GM18502 (cell line): ENCODE results near the gene ZBTB26.
"Not testable (repeated sequence)": the region's sequence is repeated elsewhere in the genome, so short reads cannot be mapped to it uniquely, and the experiment has no call there.

Source experiments
- ATAC-seq: cut with Tn5 transposase; IDR thresholded peaks from one replicate; pipeline ENCODE4 v1.9.1; 2021; ENCODE audit warnings: mild to moderate bottlenecking; ENCODE audit not compliant: unreplicated experiment, poor library complexity

Gene ZBTB26

DNA sequence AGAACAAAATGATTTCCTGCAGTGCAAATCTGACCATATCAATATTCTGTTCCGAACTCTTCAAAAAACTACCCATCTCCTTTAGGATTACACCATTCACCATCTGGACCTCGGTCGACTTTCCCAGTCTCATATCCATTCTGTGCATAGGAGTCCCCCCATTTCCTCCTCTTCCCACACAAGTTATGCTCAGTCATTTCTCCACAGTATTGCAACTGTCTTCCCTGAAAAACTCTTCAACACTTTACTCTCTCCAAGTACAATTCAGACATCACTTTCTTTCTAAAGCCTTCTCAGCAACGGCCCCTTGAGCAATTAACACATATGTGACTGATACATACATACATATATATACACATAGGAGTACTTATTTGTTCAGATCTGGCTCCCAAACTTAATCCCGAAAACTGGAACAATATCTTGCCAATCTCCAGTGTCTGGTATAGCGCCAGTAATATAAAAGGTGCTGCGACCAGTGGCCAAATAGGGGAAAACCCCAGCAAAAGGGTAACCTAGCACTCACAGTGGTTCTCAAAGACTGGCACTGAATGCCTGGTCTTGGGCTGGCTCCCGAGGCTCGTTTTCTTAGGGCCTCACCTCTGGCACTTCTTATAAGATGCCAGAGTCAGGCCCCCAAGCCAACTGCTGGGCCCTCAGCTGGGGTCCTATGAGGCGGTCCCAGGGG lies 629 bp downstream of the ZBTB26 start:
- no peak for ATAC-seq

DNA sequence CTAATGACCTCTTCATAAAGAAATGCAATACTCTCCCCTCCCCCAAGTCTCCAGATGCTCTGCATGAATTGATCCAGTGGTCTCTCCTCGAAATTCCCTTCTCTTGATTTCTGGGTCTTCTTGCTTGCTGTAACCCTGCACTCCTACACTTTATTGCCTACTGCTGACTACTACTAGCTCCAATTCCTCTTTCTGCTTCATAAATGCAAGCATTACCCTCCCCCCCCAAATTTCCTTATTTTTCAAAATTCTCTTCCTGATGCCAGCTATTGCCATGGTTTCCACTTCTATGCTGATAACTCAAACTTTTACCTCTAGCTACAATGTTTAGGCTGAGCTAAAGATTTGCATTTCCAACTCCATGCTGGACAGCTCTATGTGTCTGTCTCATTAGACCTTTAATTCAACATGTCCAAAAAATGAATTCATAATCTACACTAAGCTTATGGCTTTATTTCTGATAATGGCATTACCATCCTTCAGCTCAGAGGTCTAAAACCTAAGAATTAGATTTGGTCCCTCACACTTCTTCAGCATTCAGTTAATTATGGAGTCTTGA lies 1.4 kb downstream of the ZBTB26 start:
- no peak for ATAC-seq

DNA sequence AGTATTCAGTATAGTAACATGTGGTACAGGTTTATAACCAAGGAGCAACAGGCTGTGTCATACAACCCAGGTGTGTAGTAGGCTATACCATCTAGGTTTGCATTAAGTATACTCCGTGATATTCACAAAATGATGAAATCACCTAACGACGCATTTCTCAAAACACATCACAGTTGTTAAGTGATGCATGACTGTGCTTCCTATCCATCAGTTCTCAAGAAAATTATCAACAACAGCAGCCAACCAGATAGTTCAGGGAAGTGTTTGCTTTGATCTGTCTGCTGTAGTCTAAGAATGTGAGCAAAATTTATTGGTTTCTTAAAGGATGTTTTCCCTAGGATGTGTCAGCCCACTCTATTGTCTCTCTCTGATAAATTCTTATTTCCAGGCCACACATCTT lies 7.4 kb downstream of the ZBTB26 start:
- no peak for ATAC-seq

DNA sequence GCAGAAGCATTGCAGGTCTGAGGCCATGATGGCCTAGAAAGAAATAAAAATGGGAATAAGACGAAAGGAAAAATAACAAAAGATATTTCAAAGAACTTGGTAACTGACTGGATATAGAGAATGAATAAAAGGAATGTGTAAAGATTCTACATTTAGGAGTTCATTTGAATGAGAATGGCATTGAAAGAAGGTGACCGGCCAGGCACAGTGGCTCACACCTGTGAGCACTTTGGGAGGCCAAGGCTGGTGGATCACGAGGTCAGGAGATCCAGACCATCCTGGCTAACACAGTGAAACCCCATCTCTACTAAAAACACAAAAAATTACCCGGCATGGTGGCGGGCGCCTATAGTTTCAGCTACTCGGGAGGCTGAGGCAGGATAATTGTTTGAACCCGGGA lies 8.6 kb downstream of the ZBTB26 start:
- no peak for ATAC-seq

DNA sequence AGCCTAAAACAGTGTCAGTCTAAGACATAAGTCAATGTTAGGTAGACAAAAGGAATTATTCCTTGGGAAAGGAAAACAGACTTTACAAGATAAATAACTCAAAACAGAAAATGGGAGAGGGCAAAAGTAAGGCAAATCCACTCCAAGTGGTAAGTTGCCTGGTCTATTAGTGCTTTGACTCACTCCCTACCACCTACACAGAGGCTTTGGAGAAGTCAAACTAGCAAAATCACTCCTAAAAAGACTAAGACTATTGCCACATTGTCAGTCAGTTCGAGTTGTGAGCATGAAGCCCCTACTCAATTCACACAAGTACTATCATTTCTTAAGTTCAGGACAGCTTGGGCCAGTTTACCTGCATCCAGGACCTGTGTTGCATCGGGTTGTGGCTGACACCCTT lies 13.0 kb downstream of the ZBTB26 start:
- ATAC-seq = no peak

DNA sequence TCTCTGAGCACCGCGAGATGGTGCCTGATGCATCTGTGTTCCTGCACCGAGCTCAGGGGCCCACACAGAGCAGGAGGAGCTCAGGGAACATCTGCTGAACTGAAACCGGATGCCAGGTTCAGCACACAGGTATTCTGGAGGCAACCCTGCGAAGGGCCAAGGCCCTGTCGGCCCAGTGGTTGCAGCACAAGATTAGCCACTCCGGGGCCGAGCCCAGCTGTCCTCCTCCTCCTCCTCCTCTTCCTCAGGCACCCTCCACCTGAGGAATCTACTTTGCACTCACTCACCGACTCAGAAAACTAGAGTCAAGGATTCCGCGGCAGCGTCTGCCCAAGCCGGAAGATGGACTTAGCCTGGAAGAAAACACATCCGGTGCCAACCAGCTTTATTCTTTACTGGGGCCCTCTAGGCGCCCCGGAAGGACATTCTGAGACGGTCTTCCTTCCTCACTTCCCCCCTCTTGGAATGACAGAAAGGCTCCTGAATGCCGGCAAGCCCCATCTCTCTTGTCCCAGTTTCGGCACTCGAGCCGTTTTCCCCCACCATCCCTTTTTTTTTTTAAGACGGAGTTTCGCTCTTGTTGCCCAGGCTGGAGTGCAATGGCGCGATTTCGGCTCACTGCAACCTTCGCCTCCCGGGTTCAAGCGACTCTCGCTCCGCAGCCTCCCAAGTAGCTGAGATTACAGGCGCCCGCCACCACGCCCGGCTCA lies 18.2 kb downstream of the ZBTB26 start, which contains the start of gene ZBTB6:
Gene ZBTB6 (minus strand): TSS at position 360 of the 710 bp plus-strand sequence. CDS start 1,251 bp downstream, outside the sequence.
- peak; percentile 97 for ATAC-seq

DNA sequence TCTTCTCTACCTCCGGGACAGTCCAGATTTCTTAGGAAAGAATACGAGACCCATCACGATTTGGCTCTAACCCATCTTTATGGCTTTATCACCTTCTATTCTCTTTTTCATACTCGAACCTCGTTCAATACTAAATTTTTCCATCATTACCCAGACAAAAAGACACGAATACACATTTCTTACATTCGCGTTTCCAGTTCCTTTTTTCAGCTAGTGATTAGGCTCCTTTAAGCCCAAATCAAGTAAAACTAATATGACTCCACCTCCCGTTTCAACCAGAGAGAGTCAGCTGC lies 18.7 kb downstream of the ZBTB26 start:
- no peak for ATAC-seq

DNA sequence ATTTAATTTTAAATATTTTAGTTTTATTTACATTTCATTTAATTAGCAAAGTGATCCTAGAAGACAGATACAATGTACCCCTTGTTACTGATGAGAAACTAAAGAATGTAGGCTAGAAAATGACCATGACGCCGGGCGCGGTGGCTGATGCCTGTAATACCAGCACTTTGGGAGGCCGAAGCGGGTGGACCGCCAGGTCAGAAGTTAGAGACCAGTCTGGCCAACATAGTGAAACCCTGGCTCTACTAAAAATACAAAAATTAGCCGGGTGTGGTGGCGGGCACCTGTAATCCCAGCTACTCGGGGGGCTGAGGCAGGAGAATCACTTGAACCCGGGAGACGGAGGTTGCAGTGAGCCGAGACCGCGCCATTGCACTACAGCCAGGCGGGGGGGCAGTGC lies 25.2 kb downstream of the ZBTB26 start:
- not testable (repeated sequence) for ATAC-seq

DNA sequence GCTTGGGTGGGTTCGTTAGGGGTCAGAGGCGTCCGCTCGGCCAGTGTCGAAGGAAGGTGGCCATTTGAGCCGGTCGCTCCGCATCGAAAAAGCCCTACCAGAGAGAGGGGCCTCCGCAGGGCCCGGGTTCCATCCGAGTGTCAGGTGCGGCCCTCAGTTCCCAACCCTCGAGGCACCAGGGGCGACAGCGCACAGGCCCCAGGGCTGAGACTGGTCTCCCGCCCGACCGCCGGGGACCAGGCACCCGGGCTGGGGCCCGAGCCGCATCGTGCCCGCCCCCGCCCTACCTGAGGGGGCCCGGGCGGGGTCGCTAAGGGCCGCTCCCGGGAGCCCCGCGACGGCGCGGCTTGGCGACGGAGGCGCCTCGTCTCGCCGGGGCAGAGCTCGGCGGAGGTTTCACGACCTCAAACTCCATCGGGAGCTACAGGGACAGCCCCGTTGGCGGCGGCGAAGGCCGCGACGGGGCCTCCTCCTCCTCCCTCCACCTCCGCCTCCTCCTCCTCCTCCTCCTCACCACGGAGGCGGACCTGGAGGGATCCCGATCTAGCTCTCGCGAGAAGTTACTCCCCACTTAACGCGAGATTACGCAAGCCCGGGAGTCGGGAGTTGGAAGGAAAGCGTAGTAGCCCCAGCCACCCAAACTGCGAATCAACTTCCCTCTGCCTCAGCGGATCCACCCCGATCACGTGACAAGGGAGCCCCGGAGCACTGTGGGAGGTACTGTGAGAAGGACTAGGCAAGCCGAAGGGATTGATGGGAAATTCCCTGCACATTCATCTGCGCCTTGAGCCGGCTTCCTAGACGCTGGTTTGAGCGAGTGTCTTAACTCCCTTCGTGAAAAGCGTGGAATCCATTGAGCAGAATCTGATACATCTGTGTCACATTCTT lies 26.2 kb downstream of the ZBTB26 start, which contains the start of gene RC3H2:
Gene RC3H2 (minus strand): TSS at position 537 of the 888 bp plus-strand sequence. CDS start 7,850 bp downstream, outside the sequence.
- ATAC-seq = peak; percentile 86

DNA sequence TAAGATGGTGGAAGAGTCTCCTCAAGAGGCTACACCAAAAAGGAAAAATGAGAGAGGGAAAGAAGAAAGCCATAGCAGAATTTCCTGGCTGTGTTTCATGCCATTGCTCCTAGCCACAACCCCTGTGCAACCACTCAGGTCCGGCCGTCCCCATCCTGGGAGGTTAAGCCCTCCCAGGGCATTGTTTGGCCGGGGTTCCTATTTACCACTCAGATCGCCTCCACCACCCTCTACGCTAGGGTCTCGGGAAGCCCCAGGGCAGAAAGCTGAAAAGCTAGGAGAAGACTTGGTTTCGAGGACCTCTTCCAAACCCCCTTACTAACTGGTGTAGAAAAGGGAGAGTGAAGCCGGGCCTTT lies 26.9 kb downstream of the ZBTB26 start:
- peak; percentile 36 for ATAC-seq

DNA sequence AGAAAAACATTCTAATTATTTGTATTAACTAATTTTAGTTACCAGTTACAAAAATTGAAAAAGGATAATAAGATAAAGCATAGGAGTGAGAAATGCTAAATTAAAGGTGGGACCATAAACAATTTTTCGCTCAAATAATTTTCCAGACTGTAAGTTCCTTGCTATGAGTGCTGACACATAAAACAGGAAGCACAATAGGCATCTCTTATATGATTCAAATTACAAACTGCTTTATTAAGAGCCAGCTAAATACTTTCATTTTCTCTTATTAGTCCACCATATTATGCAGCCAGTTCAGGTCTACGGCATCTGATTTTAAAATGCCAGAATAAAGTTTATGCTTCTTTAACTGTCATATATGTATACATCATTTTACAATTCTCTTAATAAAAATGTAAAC lies 30.5 kb downstream of the ZBTB26 start:
- ATAC-seq = no peak

DNA sequence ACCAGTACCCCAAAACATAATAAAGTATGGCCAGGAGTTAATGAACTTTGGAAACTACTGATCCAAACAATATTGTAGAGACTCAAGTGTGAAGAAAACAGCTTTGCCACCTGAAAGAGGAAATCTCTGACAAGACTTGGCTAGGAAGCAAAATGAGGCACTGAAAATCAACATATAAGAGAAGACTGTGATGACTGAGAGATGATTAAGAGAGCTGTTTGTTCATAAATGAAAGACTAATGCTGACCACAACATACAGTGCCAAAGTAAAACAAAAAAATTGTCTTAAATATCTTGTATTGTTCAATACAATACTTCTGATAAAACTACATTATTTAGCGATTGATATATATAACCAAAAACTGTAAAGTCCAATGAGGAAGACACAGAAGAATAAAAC lies 33.3 kb downstream of the ZBTB26 start:
- no peak for ATAC-seq

DNA sequence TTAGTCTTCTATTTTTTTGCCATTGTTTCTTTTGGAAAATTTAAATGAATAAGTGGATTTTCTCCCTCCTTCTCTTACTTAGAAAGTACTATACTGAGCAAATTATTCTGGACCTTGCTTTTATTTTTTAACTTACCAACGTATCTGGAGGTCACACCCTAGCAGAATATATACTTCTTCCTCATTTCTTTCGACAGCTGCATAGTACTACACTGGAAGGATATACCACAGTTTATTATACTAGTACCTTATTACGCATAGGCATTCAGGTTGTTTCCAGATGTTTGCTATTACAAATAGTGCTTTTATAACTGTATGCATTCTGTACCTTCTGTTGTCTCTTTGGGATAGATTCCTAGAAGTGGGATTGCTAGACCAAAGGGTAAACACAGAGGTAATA lies 42.8 kb downstream of the ZBTB26 start:
- ATAC-seq = no peak

DNA sequence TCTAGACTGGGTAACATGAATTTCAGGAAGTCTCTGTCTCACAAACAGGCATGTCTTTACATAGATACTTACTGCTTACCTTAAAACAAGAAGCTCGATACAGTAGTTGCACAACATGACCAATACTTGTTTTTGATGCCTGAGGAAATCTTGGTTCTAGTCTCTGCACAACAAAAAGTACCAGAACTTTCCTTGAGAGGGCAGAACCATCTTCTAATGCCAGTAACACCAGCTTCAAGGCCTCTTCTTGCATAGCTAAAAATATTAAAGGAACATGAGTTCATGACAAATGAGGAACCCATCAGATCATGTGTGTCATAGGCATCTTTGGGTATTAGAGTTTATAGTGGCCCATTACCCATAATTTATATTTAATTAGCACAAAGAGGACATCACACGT lies 48.2 kb downstream of the ZBTB26 start:
- ATAC-seq = no peak

DNA sequence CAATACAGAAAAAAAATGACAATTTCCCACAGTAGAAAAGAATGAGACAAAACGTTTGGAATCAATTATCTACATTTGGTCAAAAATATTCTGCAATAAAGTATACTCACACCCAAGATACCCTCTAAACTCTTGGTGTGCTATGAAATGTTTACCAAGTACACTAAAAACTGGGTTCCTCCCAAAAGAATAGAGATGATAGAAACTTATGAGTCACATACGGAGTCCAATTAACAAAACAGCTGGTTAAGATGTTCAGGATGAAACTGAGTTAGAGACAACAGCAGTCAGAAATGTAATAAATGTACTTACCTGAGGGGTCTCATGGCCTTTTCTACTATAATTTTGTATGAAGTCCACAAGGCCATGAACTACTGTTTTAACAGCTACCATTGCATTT lies 51.9 kb downstream of the ZBTB26 start:
- no peak for ATAC-seq

DNA sequence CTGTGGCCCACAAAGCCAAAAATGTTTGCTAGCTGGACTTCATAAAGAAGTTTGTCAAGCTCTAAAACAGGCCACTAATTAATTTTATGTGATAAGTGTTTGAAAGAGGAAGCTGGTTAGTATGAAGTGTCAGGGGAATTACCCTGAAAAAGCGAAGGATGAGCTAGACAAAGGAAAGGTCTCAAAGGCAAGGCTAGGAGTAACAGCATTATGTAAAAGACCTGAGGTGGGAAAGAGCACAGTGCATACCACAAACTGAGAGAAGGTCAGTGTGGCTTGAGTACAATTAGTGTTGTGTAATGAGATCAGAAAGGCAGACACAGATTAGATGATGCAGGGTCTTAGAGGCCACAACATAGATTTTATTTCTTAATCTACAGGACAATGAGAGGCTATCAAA lies 55.8 kb downstream of the ZBTB26 start:
- no peak for ATAC-seq

DNA sequence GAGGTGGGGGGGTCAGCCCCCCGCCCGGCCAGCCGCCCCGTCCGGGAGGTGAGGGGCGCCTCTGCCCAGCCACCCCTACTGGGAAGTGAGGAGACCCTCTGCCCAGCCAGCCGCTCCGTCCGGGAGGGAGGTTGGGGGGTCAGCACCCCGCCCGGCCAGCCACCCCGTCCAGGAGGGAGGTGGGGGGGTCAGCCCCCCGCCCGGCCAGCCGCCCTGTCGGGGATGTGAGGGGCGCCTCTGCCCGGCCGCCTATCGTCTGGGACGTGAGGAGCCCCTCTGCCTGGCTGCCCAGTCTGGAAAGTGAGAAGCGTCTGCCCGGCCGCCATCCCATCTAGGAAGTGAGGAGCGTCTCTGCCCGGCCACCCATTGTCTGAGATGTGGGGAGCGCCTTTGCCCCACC lies 64.0 kb downstream of the ZBTB26 start:
- not testable (repeated sequence) for ATAC-seq

DNA sequence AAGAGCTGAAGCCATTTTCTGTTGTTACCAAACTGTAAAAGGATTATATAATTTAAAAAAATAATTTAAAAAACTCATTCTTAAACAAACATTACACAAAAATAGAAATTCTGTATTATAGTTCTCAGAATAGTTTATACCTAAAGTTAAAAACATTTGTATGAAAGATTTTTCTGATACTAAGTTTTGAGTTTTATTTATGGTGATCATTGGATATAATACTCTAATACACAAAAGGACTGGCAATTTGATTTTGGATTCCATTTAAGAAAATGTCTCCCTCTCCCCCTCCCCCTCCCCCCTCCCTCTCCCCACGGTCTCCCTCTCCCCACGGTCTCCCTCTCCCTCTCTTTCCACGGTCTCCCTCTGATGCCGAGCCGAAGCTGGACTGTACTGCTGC lies 65.2 kb downstream of the ZBTB26 start:
- no peak for ATAC-seq
